Activated B cell treated with CpG ODN at 0.5 μM for 24 hours (primary cell): ENCODE data around the gene RUFY2. TPM values are rescaled to one million over a fixed set of nuclear protein-coding genes. Genes with fewer than 3 reads are reported as not detected.

ENCODE experiments used
- ATAC-seq: fragments of 200-7000 bp; cut with Tn5 transposase; one replicate; pipeline ENCODE4 v1.10.0; 2021; ENCODE audit warnings: low read depth, mild to moderate bottlenecking, moderate library complexity
- CTCF ChIA-PET: fragments of 350-600 bp; sonication (Branson Sonifier 250); formaldehyde crosslinking; loops from one replicate; lab custom pipeline; 2021; ENCODE audit warnings: antibody characterized with exemption; lab: Charles Lee
- POLR2A ChIA-PET: fragments of 350-600 bp; sonication (Branson Sonifier 250); formaldehyde crosslinking; loops from one replicate; lab custom pipeline; 2021; ENCODE audit warnings: antibody characterized with exemption; lab: Charles Lee
- DNase-seq: peaks from one replicate; pipeline ENCODE4 v3.0.0; 2022
- H3K27ac Mint-ChIP-seq: one replicate; pipeline ENCODE4 v1.8.0; 2020; ENCODE audit warnings: mixed read lengths
- H3K27me3 Mint-ChIP-seq: one replicate; pipeline ENCODE4 v1.8.0; 2021; ENCODE audit warnings: mixed read lengths
- H3K36me3 Mint-ChIP-seq: one replicate; pipeline ENCODE4 v1.8.0; 2021; ENCODE audit warnings: low read depth, mixed read lengths
- H3K4me1 Mint-ChIP-seq: one replicate; pipeline ENCODE4 v1.8.0; 2021; ENCODE audit warnings: mixed read lengths
- H3K4me3 Mint-ChIP-seq: one replicate; pipeline ENCODE4 v1.8.0; 2020; ENCODE audit warnings: mild to moderate bottlenecking, mixed read lengths
- H3K9me3 Mint-ChIP-seq: one replicate; pipeline ENCODE4 v1.8.0; 2020; ENCODE audit warnings: mixed read lengths
- CTCF ChIP-seq: fragments of 200-600 bp; IDR thresholded peaks from one replicate; pipeline ENCODE4 v1.8.0; 2022; ENCODE audit warnings: antibody characterized with exemption, mild to moderate bottlenecking
- intact Hi-C: fragments of 100-400 bp; cut with micrococcal nuclease; formaldehyde crosslinking; loops from one replicate; pipeline ENCODE4 v1.15.1; 2024
- total RNA-seq: library from RNA; stranded (reverse); gene quantifications from 2 replicates; pipeline ENCODE4 v1.2.3, GENCODE V29; 2022

Gene RUFY2
- total RNA-seq, 1 donor from 2014 or later = 28.5 TPM

DNA sequence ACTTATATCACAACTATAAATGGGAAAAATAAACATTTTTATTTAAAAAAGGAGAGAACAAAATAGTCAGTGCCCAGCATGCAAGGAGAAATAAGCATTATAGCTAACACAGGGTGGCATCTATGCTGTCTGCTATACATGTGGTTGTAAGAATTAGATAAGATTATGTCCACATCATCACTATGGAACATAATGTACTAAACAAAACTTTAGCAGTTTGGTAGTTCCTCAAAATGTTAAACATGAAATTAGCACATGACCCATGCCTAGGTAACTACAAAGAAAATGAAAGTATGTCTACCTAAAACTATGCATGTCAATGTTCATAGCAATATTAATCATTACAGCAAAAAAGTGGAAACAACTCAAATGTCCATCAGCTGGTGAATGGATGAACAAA, 28.7 kb upstream of the RUFY2 start:
- intact Hi-C loops = no loop called here
- H3K27ac Mint-ChIP-seq = no peak overlapping the region
- H3K27me3 Mint-ChIP-seq = no peaks in the 10 kb centered on the region
- H3K36me3 Mint-ChIP-seq = peaks cover 4% of the 10 kb centered on the region
- ChIA-PET CTCF (no interaction called here), POLR2A (no interaction called here)
- H3K9me3 Mint-ChIP-seq = no peaks in the 10 kb centered on the region
- no peak for TF ChIP-seq CTCF
- DNase-seq (no peak), ATAC-seq (no peak)
- no peaks in the 10 kb centered on the region for H3K4me1 Mint-ChIP-seq
- no peak overlapping the region for H3K4me3 Mint-ChIP-seq

GRCh38 chr10:68434657-68435056, 27.6 kb upstream of the RUFY2 start:
- no peak for TF ChIP-seq CTCF
- Mint-ChIP-seq H3K27ac (no peak overlapping the region), H3K4me3 (no peak overlapping the region), H3K27me3 (no peaks in the 10 kb centered on the region), H3K4me1 (no peaks in the 10 kb centered on the region), H3K36me3 (peaks cover 4% of the 10 kb centered on the region), H3K9me3 (no peaks in the 10 kb centered on the region)
- intact Hi-C loops = no loop called here
- ATAC-seq (no peak), DNase-seq (no peak)
- POLR2A ChIA-PET = no interaction called here
- CTCF ChIA-PET = no interaction called here

GRCh38 chr10:68428396-68429104, 21.5 kb upstream of the RUFY2 start:
- ATAC-seq (no peak), DNase-seq (no peak)
- Mint-ChIP-seq H3K27ac (no peak overlapping the region), H3K9me3 (no peaks in the 10 kb centered on the region), H3K4me1 (no peaks in the 10 kb centered on the region), H3K4me3 (no peak overlapping the region), H3K27me3 (no peaks in the 10 kb centered on the region), H3K36me3 (peaks cover 3% of the 10 kb centered on the region)
- POLR2A ChIA-PET = interaction anchor here (0.6 kb wide), 1 partner anchor 527 kb away, joined by 3 read pairs; no protein-coding TSS in a partner anchor
- intact Hi-C loops = no loop called here
- no peak for TF ChIP-seq CTCF
- CTCF ChIA-PET = no interaction called here

GRCh38 chr10:68424454-68425014, 17.5 kb upstream of the RUFY2 start:
- CTCF ChIA-PET = no interaction called here
- Mint-ChIP-seq H3K27me3 (no peaks in the 10 kb centered on the region), H3K4me1 (no peaks in the 10 kb centered on the region), H3K9me3 (no peaks in the 10 kb centered on the region), H3K27ac (no peak overlapping the region), H3K4me3 (no peak overlapping the region), H3K36me3 (peaks cover 3% of the 10 kb centered on the region)
- no peak for TF ChIP-seq CTCF
- no peak for ATAC-seq
- no peak for DNase-seq
- intact Hi-C loops = no loop called here
- POLR2A ChIA-PET = no interaction called here

DNA sequence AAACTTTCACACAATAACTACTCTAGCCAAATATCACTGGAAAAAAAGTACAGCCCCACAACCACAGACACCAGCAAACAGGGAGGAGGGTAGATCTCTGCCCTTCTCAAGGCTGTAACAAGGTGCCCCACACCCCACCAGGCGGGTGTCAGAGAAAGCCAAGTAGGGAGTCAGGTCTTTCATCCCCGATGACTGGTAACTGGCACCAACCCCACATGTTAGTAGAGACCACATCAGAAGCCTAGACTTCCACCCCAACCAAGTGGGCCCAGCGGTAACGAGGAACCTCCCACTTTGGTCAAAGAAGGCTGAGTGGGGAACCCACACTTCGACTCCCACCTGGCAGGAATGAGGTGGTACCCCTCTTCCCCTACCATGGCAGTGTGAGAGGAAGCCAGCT, 16.4 kb upstream of the RUFY2 start:
- H3K27me3 Mint-ChIP-seq = no peaks in the 10 kb centered on the region
- intact Hi-C loops = no loop called here
- DNase-seq (no peak), ATAC-seq (no peak)
- no peak for TF ChIP-seq CTCF
- no peaks in the 10 kb centered on the region for H3K9me3 Mint-ChIP-seq
- POLR2A ChIA-PET = no interaction called here
- no peaks in the 10 kb centered on the region for H3K4me1 Mint-ChIP-seq
- H3K36me3 Mint-ChIP-seq = peaks cover 5% of the 10 kb centered on the region
- CTCF ChIA-PET = no interaction called here
- H3K4me3 Mint-ChIP-seq = no peak overlapping the region
- H3K27ac Mint-ChIP-seq = no peak overlapping the region
